ENCODE data around the gene ARHGAP45.

Gene ARHGAP45

GRCh38 chr19:1088416-1089010, 21.5 kb downstream of the ARHGAP45 start:
- H3K4me3 ChIP-seq (ENCODE audit: low read length) = no peak overlapping the region
- DNase-seq (ENCODE audit: low read depth) = no peak
- no peak for TF ChIP-seq CTCF (IDR thresholded peaks at IDR 0.05; ENCODE audit: insufficient read depth, low read depth, low read length, missing control alignments)

- DNase-seq (ENCODE audit: low read depth) = no peak
- H3K4me3 ChIP-seq (ENCODE audit: low read length) = no peak overlapping the region
- TF ChIP-seq CTCF (IDR thresholded peaks at IDR 0.05; ENCODE audit: insufficient read depth, low read depth, low read length, missing control alignments) = no peak
Measured at GRCh38 chr19:1089126-1089771, 22.3 kb downstream of the ARHGAP45 start.

- no peak overlapping the region for H3K4me3 ChIP-seq (ENCODE audit: low read length)
- no peak for TF ChIP-seq CTCF (IDR thresholded peaks at IDR 0.05; ENCODE audit: insufficient read depth, low read depth, low read length, missing control alignments)
- no peak for DNase-seq (ENCODE audit: low read depth)
Measured at GRCh38 chr19:1089891-1090290, 22.9 kb downstream of the ARHGAP45 start.

GRCh38 chr19:1090731-1091543, 24.0 kb downstream of the ARHGAP45 start:
- no peak for DNase-seq (ENCODE audit: low read depth)
- no peak overlapping the region for H3K4me3 ChIP-seq (ENCODE audit: low read length)
- TF ChIP-seq CTCF (IDR thresholded peaks at IDR 0.05; ENCODE audit: insufficient read depth, low read depth, low read length, missing control alignments) = no peak

- TF ChIP-seq CTCF (IDR thresholded peaks at IDR 0.05; ENCODE audit: insufficient read depth, low read depth, low read length, missing control alignments) = no peak
- DNase-seq (ENCODE audit: low read depth) = no peak
- no peak overlapping the region for H3K4me3 ChIP-seq (ENCODE audit: low read length)
Measured at GRCh38 chr19:1091544-1092175, 24.7 kb downstream of the ARHGAP45 start.

- no peak for TF ChIP-seq CTCF (IDR thresholded peaks at IDR 0.05; ENCODE audit: insufficient read depth, low read depth, low read length, missing control alignments)
- no peak overlapping the region for H3K4me3 ChIP-seq (ENCODE audit: low read length)
- no peak for DNase-seq (ENCODE audit: low read depth)
Measured at GRCh38 chr19:1093330-1093729, 26.4 kb downstream of the ARHGAP45 start.

Measured in epithelial cell of esophagus (primary cell).